WERI-Rb-1 (cell line): ENCODE measurements around the gene DPRX.

Experiments used
- DNase-seq: peaks from one replicate; pipeline ENCODE4 v3.0.0-alpha.2; 2020
- H3K27ac ChIP-seq: fragments of 250-450 bp; sonication (Bioruptor Pico); 2 replicates; pipeline ENCODE4 v1.5.1; 2020; ENCODE audit warnings: mild to moderate bottlenecking, moderate library complexity
- H3K27me3 ChIP-seq: fragments of 250-450 bp; sonication (Bioruptor Pico); 2 replicates; pipeline ENCODE4 v1.5.1; 2021; ENCODE audit warnings: mild to moderate bottlenecking, low read depth, moderate library complexity; ENCODE audit not compliant: insufficient read depth, severe bottlenecking
- H3K36me3 ChIP-seq: fragments of 250-450 bp; sonication (Bioruptor Pico); 2 replicates; pipeline ENCODE4 v1.5.1; 2020; ENCODE audit warnings: mild to moderate bottlenecking, moderate library complexity
- H3K4me3 ChIP-seq: 2 replicates; pipeline ENCODE4 v1.5.1; 2011; ENCODE audit warnings: low read depth, mild to moderate bottlenecking, control low read depth, low read length
- H3K9me3 ChIP-seq: fragments of 250-450 bp; sonication (Bioruptor Pico); 2 replicates; pipeline ENCODE4 v1.5.1; 2021; ENCODE audit warnings: mild to moderate bottlenecking, moderate library complexity; ENCODE audit not compliant: severe bottlenecking
- TF ChIP-seq, protein P1 (sequence below): IDR thresholded peaks from 2 replicates; pipeline ENCODE4 v1.5.1; 2011; ENCODE audit warnings: low read depth, mild to moderate bottlenecking, control low read depth, inconsistent platforms, low read length

Gene DPRX

DNA sequence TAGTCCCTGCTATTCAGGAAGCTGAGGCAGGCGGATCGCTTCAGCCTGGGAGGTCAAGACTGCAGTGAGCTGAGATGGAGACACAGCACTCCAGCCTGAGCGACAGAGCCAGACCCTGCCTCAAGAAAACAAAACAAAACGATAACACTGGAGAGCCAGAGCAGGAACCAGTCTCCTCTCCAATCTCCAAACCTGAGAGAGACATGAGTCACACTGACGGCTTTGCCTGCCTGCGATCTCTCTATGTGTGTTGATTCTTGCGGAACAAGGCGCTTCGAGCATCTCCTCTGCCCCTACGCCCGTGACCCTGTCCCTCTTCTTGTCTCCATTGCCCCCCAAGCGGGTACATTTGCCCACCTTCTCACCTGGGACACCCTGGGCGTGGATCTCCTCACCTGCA is 15.6 kb downstream of the DPRX start:
- no peaks in the 10 kb centered on the region for H3K36me3 ChIP-seq
- TF ChIP-seq, protein P1, sequence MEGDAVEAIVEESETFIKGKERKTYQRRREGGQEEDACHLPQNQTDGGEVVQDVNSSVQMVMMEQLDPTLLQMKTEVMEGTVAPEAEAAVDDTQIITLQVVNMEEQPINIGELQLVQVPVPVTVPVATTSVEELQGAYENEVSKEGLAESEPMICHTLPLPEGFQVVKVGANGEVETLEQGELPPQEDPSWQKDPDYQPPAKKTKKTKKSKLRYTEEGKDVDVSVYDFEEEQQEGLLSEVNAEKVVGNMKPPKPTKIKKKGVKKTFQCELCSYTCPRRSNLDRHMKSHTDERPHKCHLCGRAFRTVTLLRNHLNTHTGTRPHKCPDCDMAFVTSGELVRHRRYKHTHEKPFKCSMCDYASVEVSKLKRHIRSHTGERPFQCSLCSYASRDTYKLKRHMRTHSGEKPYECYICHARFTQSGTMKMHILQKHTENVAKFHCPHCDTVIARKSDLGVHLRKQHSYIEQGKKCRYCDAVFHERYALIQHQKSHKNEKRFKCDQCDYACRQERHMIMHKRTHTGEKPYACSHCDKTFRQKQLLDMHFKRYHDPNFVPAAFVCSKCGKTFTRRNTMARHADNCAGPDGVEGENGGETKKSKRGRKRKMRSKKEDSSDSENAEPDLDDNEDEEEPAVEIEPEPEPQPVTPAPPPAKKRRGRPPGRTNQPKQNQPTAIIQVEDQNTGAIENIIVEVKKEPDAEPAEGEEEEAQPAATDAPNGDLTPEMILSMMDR: no peak
- no peak overlapping the region for H3K27ac ChIP-seq
- peaks cover 79% of the 10 kb centered on the region for H3K27me3 ChIP-seq
- no peak overlapping the region for H3K4me3 ChIP-seq
- H3K9me3 ChIP-seq: peaks cover 24% of the 10 kb centered on the region
- no peak for DNase-seq

DNA sequence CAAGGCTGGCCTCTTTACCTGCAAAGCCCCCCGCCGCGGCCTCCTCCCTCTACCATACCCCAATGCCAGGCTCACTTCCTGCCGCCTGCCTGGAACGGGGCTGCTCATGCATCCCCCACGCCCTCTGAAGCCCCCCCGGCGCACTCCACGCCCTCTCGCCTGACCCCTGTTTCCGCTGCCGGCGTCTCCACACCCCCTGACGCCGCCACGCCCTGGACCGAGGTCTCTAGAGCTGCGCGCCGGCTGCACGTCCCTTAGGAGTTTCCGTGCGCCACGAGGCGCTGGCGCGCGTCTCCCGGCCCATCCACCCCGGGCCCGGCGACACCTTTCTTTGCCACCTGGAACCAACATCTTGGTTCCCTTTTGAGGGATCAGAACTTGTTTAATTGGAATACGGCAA is 16.0 kb downstream of the DPRX start:
- no peak for DNase-seq
- Histone ChIP-seq H3K27me3 (peaks cover 79% of the 10 kb centered on the region), H3K27ac (no peak overlapping the region), H3K36me3 (no peaks in the 10 kb centered on the region), H3K9me3 (peaks cover 28% of the 10 kb centered on the region), H3K4me3 (no peak overlapping the region)
- TF ChIP-seq, protein P1: no peak

DNA sequence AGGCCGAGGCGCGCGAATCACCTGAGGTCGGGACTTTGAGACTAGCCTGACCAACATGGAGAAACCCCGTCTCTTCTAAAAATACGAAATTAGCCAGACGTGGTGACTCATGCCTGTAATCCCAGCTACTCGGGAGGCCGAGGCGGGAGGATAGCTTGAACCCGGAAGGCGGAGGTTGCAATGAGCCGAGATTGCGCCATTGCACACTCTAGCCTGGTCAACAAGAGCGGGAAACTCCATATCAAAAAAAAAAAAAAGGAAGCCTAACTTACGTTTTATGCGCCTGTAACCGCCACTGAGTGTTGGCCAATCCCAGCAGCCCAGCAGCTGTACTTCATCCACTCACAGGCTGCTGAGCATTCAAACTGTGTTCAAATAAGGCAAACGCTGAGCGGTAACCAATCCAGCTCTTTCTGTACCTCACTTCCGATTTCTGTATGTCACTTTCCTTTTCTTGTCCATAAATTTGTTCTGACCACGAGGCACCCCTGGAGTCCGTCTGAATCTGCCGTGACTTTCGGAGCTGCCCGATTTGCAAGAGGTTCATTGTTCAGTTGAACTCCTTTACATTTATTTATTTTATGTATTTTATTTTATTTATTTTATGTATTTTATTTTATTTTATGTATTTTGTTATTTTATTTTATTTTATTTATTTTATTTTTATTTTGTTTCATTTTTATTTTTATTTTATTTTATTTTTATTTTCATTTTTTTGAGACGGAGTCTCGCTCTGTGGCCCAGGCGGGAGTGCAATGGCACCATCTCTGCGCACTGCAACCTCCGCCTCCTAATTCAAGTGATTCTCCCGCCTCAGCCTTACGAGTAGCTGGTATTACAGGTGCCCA is 18.2 kb downstream of the DPRX start:
- TF ChIP-seq, protein P1: no peak
- no peak for DNase-seq
- H3K27ac ChIP-seq: no peak overlapping the region
- H3K4me3 ChIP-seq: no peak overlapping the region
- H3K36me3 ChIP-seq: no peaks in the 10 kb centered on the region
- peaks cover 66% of the 10 kb centered on the region for H3K27me3 ChIP-seq
- H3K9me3 ChIP-seq: peaks cover 37% of the 10 kb centered on the region

DNA sequence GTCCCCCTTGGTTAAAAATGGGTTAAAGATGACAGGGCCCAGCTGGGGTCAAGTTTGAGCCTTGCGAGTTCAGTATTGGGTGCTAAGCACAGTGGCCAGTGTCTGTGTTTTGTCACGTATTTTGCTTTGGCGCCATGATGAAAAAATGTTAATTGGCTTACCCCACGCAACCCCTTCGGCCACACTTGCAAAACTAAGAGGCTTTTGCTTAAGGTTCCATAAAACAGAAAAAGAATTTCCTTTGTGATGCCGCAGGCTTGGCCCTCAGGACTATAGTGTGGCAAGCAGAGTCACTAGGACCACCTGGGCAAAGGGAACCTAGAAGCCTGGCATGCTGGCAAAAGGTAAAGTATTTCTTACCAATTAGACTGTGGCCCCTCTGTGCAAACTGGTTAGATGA is 20.7 kb downstream of the DPRX start:
- H3K27me3 ChIP-seq: peaks cover 54% of the 10 kb centered on the region
- H3K4me3 ChIP-seq: no peak overlapping the region
- peaks cover 49% of the 10 kb centered on the region for H3K9me3 ChIP-seq
- DNase-seq: no peak
- no peak overlapping the region for H3K27ac ChIP-seq
- H3K36me3 ChIP-seq: no peaks in the 10 kb centered on the region
- TF ChIP-seq, protein P1: no peak

DNA sequence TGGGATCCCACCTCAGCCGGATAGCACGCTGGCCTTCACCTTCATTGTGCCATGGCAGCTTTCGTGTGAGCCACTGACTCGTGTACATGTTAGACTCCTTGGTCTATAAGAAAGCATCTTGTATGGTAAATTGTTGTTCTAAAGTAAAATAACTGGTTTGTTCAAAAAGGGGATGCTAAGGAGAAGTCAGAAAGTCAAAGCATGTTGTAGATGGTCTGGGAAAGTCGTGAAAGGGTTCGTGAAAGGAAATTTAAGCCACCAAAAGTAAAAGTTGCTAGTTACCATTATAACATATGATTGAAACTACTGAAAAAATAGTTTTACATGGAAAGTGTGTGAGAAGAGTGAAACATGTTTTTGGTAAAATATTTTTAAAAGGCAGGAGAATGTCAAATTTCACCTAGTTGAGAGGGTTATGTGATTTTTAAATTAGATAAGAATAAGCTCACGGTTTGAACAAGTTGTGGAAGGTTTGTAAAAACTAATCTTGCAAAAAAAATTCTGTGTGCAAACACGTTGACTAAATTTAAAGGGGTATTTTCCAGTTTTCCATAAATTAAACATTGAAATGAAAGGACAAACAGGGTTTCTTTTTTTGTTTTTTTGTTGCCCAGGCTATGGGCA is 23.4 kb downstream of the DPRX start:
- peaks cover 33% of the 10 kb centered on the region for H3K9me3 ChIP-seq
- no peak overlapping the region for H3K4me3 ChIP-seq
- H3K27ac ChIP-seq: no peak overlapping the region
- DNase-seq: no peak
- no peaks in the 10 kb centered on the region for H3K36me3 ChIP-seq
- TF ChIP-seq, protein P1: no peak
- H3K27me3 ChIP-seq: peaks cover 55% of the 10 kb centered on the region
